Thymus (tissue), 11 donors: ENCODE data around the gene ABCE1. TPM values are rescaled to one million over a fixed set of nuclear protein-coding genes. Genes with fewer than 3 reads are reported as not detected.

Experiments
- DNase-seq, 9 donors: peaks; one replicate each; pipeline ENCODE4 v3.0.0-alpha.2; 2013; ENCODE audit warnings: low spot score in 9 of 9, low read depth in 6 of 9, missing footprints in 1 of 9
- H3K27ac ChIP-seq, 2 donors: one replicate each; pipeline ENCODE4 v1.5.1; 2013; ENCODE audit warnings: control low read depth in 1 of 2, low read depth in 1 of 2, low read length in 1 of 2, mild to moderate bottlenecking in 1 of 2, moderate library complexity in 1 of 2
- H3K27me3 ChIP-seq, 2 donors: one replicate each; pipeline ENCODE4 v1.5.1; 2013; ENCODE audit warnings: low read length in 1 of 2; ENCODE audit not compliant: control insufficient read depth in 2 of 2, insufficient read depth in 1 of 2
- H3K36me3 ChIP-seq, 2 donors: one replicate each; pipeline ENCODE4 v1.5.1; 2013; ENCODE audit warnings: low read length in 1 of 2, mild to moderate bottlenecking in 1 of 2, moderate library complexity in 1 of 2; ENCODE audit not compliant: control insufficient read depth in 2 of 2, insufficient read depth in 2 of 2
- H3K4me1 ChIP-seq, 2 donors: one replicate each; pipeline ENCODE4 v1.5.1; 2013; ENCODE audit warnings: low read length in 2 of 2; ENCODE audit not compliant: control insufficient read depth in 2 of 2, insufficient read depth in 2 of 2
- H3K4me3 ChIP-seq, 2 donors: one replicate each; pipeline ENCODE4 v1.5.1; 2013; ENCODE audit warnings: low read length in 2 of 2, control low read depth in 1 of 2, mild to moderate bottlenecking in 1 of 2
- H3K9me3 ChIP-seq, 2 donors: one replicate each; pipeline ENCODE4 v1.5.1; 2013; ENCODE audit warnings: low read length in 1 of 2, mild to moderate bottlenecking in 1 of 2; ENCODE audit not compliant: control insufficient read depth in 2 of 2, insufficient read depth in 1 of 2
- WGBS: extraction: QIAGEN DNeasy Blood & Tissue Kit; methylation state at CpG from one replicate; pipeline ENCODE4 v1.1.7; 2013; 5-methylcytosine and 5-hydroxymethylcytosine counted together
- polyA plus RNA-seq: library from polyadenylated mRNA; stranded (reverse); fragments of 200-250 nt; gene quantifications from one replicate; pipeline ENCODE4 v1.2.3, GENCODE V29; 2013
- total RNA-seq: library from RNA; stranded (reverse); fragments of 120-200 nt; gene quantifications from one replicate; pipeline ENCODE4 v1.2.4, GENCODE V29; 2013
- donor health status: healthy.

ABCE1 gene
- total and polyA plus RNA-seq, 2 donors: 36.2 to 70.9 TPM

GRCh38 chr4:145177906-145178538 lies 79.9 kb downstream of the ABCE1 start:
- peak overlapping the region; percentile 83 to 92 for H3K27ac ChIP-seq
- 19% methylated on average over 9 of the region's 9 CpGs for WGBS
- DNase-seq: peak in 5 of 9 donors; percentile 5 to 47 (median 27)
- peaks cover 4 to 15% of the 10 kb centered on the region in 2 donors for H3K36me3 ChIP-seq
- H3K27me3 ChIP-seq: no peaks in the 10 kb centered on the region
- no peaks in the 10 kb centered on the region for H3K9me3 ChIP-seq
- H3K4me3 ChIP-seq: peak overlapping the region; percentile 54 to 75
- peaks cover 13 to 22% of the 10 kb centered on the region in 2 donors for H3K4me1 ChIP-seq

DNA sequence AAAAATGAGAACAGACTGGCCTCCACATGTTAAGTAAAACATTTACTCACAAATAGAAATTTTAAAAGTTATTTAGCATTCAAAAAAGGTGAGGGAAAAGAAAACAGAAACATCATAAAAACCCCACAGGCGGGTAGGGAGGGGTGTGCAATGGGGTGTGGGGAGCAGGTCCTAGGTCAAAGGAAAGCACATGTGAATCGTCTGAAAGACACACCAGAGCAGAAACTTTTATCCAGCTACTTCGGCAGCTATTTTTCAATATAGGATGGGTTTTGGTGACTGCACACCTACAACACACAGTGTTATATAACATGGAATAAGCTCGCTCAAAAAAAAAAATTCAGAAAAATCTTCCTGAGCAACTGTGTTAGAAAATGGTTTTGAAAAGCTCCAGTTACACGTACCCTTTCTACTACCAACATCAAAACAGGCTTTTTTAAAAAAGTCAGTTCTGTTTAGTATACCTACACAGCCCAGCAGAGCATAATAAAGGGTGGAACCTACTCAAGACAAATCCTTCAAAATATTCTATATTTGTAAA lies 80.7 kb downstream of the ABCE1 start:
- H3K4me1 ChIP-seq: peaks cover 13 to 22% of the 10 kb centered on the region in 2 donors
- under 1% methylated on average over 5 of the region's 5 CpGs for WGBS

More for the DNA sequence above, 80.7 kb downstream of the ABCE1 start:
- peak overlapping the region; percentile 92 to 99 for H3K27ac ChIP-seq
- peaks cover 4 to 8% of the 10 kb centered on the region in 2 donors for H3K36me3 ChIP-seq
- peak in 5 of 9 donors; percentile 10 to 58 (median 37) for DNase-seq
- no peaks in the 10 kb centered on the region for H3K9me3 ChIP-seq
- no peaks in the 10 kb centered on the region for H3K27me3 ChIP-seq
- peak overlapping the region; percentile 54 to 75 for H3K4me3 ChIP-seq

Other genes with a start within 250 kb of the ABCE1 start
- 36.5 TPM for gene ANAPC10, start 115 bp upstream of the ABCE1 start, total RNA-seq
- 31.1 TPM for gene ANAPC10, start 115 bp upstream of the ABCE1 start, polyA plus RNA-seq
- 15.3 TPM for gene OTUD4, start 82.3 kb downstream of the ABCE1 start, total RNA-seq
- gene OTUD4, start 82.3 kb downstream of the ABCE1 start, polyA plus RNA-seq: 18.8 TPM